Activated naive CD4-positive, alpha-beta T cell treated with anti-CD3 and anti-CD28 coated beads for 36 hours (primary cell): Measurements from ENCODE around the gene ENO4. TPM values are rescaled to one million over a fixed set of nuclear protein-coding genes. Genes with fewer than 3 reads are reported as not detected.

Experiments
- CTCF ChIA-PET: fragments of 350-600 bp; sonication (Branson Sonifier 250); formaldehyde crosslinking; loops from one replicate; lab custom pipeline; 2021; ENCODE audit warnings: antibody characterized with exemption; lab: Charles Lee
- DNase-seq: peaks from one replicate; pipeline ENCODE4 v3.0.0-alpha.2; 2020
- H3K27ac Mint-ChIP-seq: one replicate; pipeline ENCODE4 v1.8.0; 2021; ENCODE audit warnings: mild to moderate bottlenecking, mixed read lengths
- H3K27me3 Mint-ChIP-seq: one replicate; pipeline ENCODE4 v1.8.0; 2021; ENCODE audit warnings: low read depth, mixed read lengths
- H3K36me3 Mint-ChIP-seq: one replicate; pipeline ENCODE4 v1.8.0; 2021; ENCODE audit warnings: low read depth, mixed read lengths
- H3K4me1 Mint-ChIP-seq: one replicate; pipeline ENCODE4 v1.8.0; 2021; ENCODE audit warnings: low read depth, mixed read lengths
- H3K4me3 Mint-ChIP-seq: one replicate; pipeline ENCODE4 v1.8.0; 2021; ENCODE audit warnings: mild to moderate bottlenecking, moderate library complexity, mixed read lengths
- H3K9me3 Mint-ChIP-seq: one replicate; pipeline ENCODE4 v1.8.0; 2021; ENCODE audit warnings: mixed read lengths
- intact Hi-C: fragments of 100-400 bp; cut with micrococcal nuclease; formaldehyde crosslinking; loops from one replicate; pipeline ENCODE4 v1.15.1; 2023
- total RNA-seq, 2 experiments: library from RNA; stranded (reverse); gene quantifications; one replicate each; pipeline ENCODE4 v1.2.3, GENCODE V29; 2021

Gene ENO4
- total RNA-seq, 2 experiments from 2014 or later, result not detected

- Mint-ChIP-seq H3K4me3 (no peak overlapping the region), H3K36me3 (no peaks in the 10 kb centered on the region), H3K9me3 (peaks cover 1% of the 10 kb centered on the region), H3K27me3 (peaks cover 8% of the 10 kb centered on the region), H3K27ac (no peak overlapping the region), H3K4me1 (no peaks in the 10 kb centered on the region)
- CTCF ChIA-PET, result no interaction called here
- DNase-seq, result no peak
- intact Hi-C loops, result no loop called here
These were observed 28.1 kb downstream of the ENO4 start for GRCh38 chr10:116877391-116877790.

- Mint-ChIP-seq H3K36me3 (no peaks in the 10 kb centered on the region), H3K9me3 (no peaks in the 10 kb centered on the region), H3K4me3 (no peak overlapping the region), H3K4me1 (no peaks in the 10 kb centered on the region), H3K27me3 (peaks cover 11% of the 10 kb centered on the region), H3K27ac (no peak overlapping the region)
- CTCF ChIA-PET, result no interaction called here
- DNase-seq, result no peak
- intact Hi-C loops, result no loop called here
These were observed 28.8 kb downstream of the ENO4 start for GRCh38 chr10:116878123-116878522.

DNA sequence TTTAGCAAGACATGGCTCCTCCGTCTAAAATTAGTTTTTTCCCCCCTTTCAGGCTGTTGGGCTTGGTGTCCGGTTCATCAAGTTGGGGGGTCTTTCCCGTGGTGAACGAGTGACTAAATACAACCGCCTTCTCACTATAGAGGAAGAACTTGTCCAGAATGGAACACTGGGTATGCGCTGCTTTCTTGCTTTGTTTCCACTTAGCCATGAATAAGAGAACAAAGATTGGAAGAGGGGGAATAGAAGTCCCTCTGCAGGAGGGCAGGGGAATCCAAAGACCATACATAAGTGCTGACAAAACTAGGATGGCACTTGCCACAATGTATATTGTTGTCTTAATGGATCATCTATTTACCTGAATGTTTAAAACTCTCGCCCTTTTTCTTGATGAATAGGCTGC lies 30.5 kb downstream of the ENO4 start:
- no peak overlapping the region for H3K27ac Mint-ChIP-seq
- H3K4me3 Mint-ChIP-seq, result no peak overlapping the region
- intact Hi-C loops, result no loop called here
- no peak for DNase-seq
- no peaks in the 10 kb centered on the region for H3K36me3 Mint-ChIP-seq
- CTCF ChIA-PET, result no interaction called here
- H3K27me3 Mint-ChIP-seq, result peaks cover 11% of the 10 kb centered on the region
- no peaks in the 10 kb centered on the region for H3K9me3 Mint-ChIP-seq
- no peaks in the 10 kb centered on the region for H3K4me1 Mint-ChIP-seq

- intact Hi-C loops, result no loop called here
- no peaks in the 10 kb centered on the region for H3K4me1 Mint-ChIP-seq
- peaks cover 9% of the 10 kb centered on the region for H3K27me3 Mint-ChIP-seq
- no peak overlapping the region for H3K27ac Mint-ChIP-seq
- DNase-seq, result no peak
- H3K36me3 Mint-ChIP-seq, result no peaks in the 10 kb centered on the region
- no peaks in the 10 kb centered on the region for H3K9me3 Mint-ChIP-seq
- CTCF ChIA-PET, result no interaction called here
- H3K4me3 Mint-ChIP-seq, result no peak overlapping the region
These were observed 31.6 kb downstream of the ENO4 start for GRCh38 chr10:116880716-116881482.

DNA sequence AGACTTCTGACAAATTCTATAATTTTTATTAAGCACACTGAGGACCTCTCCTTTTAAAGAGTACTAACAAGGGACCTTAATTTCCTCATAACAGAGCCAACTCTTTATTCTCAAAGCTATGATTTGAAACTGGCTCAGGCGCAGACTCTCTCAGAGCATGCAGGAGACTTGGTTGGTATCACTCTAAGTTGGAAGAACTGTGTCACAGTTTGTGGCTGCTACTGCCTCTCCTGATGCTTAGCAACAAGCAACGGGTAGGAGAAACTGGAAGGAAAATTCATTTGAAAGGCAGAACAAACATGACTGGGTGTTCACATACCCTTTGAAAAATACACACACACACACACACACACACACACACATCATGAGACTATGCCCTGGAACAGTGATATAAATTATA lies 33.3 kb downstream of the ENO4 start:
- Mint-ChIP-seq H3K9me3 (no peaks in the 10 kb centered on the region), H3K4me1 (no peaks in the 10 kb centered on the region), H3K36me3 (no peaks in the 10 kb centered on the region), H3K27me3 (peaks cover 10% of the 10 kb centered on the region), H3K4me3 (no peak overlapping the region), H3K27ac (no peak overlapping the region)
- CTCF ChIA-PET, result no interaction called here
- intact Hi-C loops, result no loop called here
- no peak for DNase-seq

DNA sequence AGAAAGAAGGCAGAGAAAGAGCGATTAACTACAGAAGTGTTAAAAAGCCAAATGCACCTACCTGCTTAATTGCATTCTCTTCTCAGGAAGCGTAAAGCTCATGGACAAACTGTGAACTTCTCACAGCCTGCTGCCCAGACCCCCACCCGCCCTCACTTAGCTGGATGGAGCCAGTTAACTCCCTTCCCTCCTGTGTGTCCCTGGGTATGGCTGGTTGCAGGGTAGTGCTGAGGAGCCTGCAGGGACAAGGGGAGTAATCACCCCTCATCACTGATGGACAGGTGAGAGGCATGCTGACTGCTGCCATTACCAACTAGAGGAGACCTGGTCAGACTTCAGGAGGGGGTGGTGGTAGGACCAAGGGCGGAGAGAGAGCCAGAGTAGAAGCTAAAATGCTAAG lies 37.5 kb downstream of the ENO4 start:
- no peak overlapping the region for H3K4me3 Mint-ChIP-seq
- no peaks in the 10 kb centered on the region for H3K9me3 Mint-ChIP-seq
- no peaks in the 10 kb centered on the region for H3K4me1 Mint-ChIP-seq
- H3K27me3 Mint-ChIP-seq, result peaks cover 26% of the 10 kb centered on the region
- CTCF ChIA-PET, result no interaction called here
- no peak overlapping the region for H3K27ac Mint-ChIP-seq
- no peaks in the 10 kb centered on the region for H3K36me3 Mint-ChIP-seq
- intact Hi-C loops, result no loop called here
- no peak for DNase-seq

GRCh38 chr10:116888380-116889055 lies 39.2 kb downstream of the ENO4 start:
- CTCF ChIA-PET, result no interaction called here
- no peaks in the 10 kb centered on the region for H3K4me1 Mint-ChIP-seq
- peaks cover 31% of the 10 kb centered on the region for H3K27me3 Mint-ChIP-seq
- no peak for DNase-seq
- H3K9me3 Mint-ChIP-seq, result no peaks in the 10 kb centered on the region
- H3K36me3 Mint-ChIP-seq, result no peaks in the 10 kb centered on the region
- H3K4me3 Mint-ChIP-seq, result no peak overlapping the region
- H3K27ac Mint-ChIP-seq, result no peak overlapping the region
- intact Hi-C loops, result no loop called here

GRCh38 chr10:116889066-116889465 lies 39.8 kb downstream of the ENO4 start:
- H3K27me3 Mint-ChIP-seq, result peaks cover 32% of the 10 kb centered on the region
- H3K9me3 Mint-ChIP-seq, result no peaks in the 10 kb centered on the region
- intact Hi-C loops, result no loop called here
- H3K4me1 Mint-ChIP-seq, result no peaks in the 10 kb centered on the region
- CTCF ChIA-PET, result no interaction called here
- no peak overlapping the region for H3K4me3 Mint-ChIP-seq
- H3K36me3 Mint-ChIP-seq, result no peaks in the 10 kb centered on the region
- H3K27ac Mint-ChIP-seq, result no peak overlapping the region
- no peak for DNase-seq

DNA sequence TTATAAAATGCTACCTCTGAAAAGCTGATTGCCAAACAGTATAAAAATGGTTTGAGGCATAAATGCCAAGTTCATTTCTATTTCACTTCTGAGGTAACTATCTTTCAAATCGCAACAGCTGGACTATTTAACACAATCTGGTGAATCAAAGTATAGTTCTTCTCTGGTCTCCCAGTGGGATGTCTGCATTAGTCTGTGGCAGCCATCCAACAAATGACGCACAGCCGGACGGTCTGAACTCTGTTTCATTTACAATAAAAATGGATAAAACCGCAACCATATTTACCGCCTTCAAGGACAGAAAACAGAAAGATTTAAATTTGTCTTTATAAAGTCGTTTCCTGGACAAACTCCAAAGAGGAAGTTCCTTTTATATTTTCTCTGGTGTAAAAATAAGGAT lies 41.9 kb downstream of the ENO4 start:
- H3K27ac Mint-ChIP-seq, result no peak overlapping the region
- DNase-seq, result no peak
- intact Hi-C loops, result no loop called here
- H3K36me3 Mint-ChIP-seq, result no peaks in the 10 kb centered on the region
- CTCF ChIA-PET, result no interaction called here
- H3K4me3 Mint-ChIP-seq, result no peak overlapping the region
- H3K4me1 Mint-ChIP-seq, result no peaks in the 10 kb centered on the region
- peaks cover 33% of the 10 kb centered on the region for H3K27me3 Mint-ChIP-seq
- H3K9me3 Mint-ChIP-seq, result no peaks in the 10 kb centered on the region

- Mint-ChIP-seq H3K9me3 (no peaks in the 10 kb centered on the region), H3K36me3 (no peaks in the 10 kb centered on the region), H3K27ac (no peak overlapping the region), H3K4me1 (no peaks in the 10 kb centered on the region), H3K27me3 (peaks cover 31% of the 10 kb centered on the region), H3K4me3 (no peak overlapping the region)
- intact Hi-C loops, result no loop called here
- no peak for DNase-seq
- CTCF ChIA-PET, result interaction anchor here (0.6 kb wide), 1 partner anchor 282 kb away, joined by 3 read pairs; no protein-coding TSS in a partner anchor
These were observed 43.8 kb downstream of the ENO4 start for GRCh38 chr10:116892907-116893685.

- H3K27me3 Mint-ChIP-seq, result peaks cover 31% of the 10 kb centered on the region
- intact Hi-C loops, result no loop called here
- no peak overlapping the region for H3K4me3 Mint-ChIP-seq
- H3K9me3 Mint-ChIP-seq, result no peaks in the 10 kb centered on the region
- H3K27ac Mint-ChIP-seq, result no peak overlapping the region
- no peak for DNase-seq
- CTCF ChIA-PET, result interaction anchor here (0.6 kb wide), 1 partner anchor 281 kb away, joined by 3 read pairs; no protein-coding TSS in a partner anchor
- no peaks in the 10 kb centered on the region for H3K36me3 Mint-ChIP-seq
- no peaks in the 10 kb centered on the region for H3K4me1 Mint-ChIP-seq
These were observed 44.4 kb downstream of the ENO4 start for GRCh38 chr10:116893686-116894037.

GRCh38 chr10:116899626-116900025 lies 50.3 kb downstream of the ENO4 start:
- intact Hi-C loops, result no loop called here
- Mint-ChIP-seq H3K9me3 (no peaks in the 10 kb centered on the region), H3K36me3 (no peaks in the 10 kb centered on the region), H3K27ac (no peak overlapping the region), H3K27me3 (no peaks in the 10 kb centered on the region), H3K4me1 (no peaks in the 10 kb centered on the region), H3K4me3 (no peak overlapping the region)
- CTCF ChIA-PET, result no interaction called here
- DNase-seq, result no peak
